Measurements from ENCODE around the gene HIVEP3.

DNA sequence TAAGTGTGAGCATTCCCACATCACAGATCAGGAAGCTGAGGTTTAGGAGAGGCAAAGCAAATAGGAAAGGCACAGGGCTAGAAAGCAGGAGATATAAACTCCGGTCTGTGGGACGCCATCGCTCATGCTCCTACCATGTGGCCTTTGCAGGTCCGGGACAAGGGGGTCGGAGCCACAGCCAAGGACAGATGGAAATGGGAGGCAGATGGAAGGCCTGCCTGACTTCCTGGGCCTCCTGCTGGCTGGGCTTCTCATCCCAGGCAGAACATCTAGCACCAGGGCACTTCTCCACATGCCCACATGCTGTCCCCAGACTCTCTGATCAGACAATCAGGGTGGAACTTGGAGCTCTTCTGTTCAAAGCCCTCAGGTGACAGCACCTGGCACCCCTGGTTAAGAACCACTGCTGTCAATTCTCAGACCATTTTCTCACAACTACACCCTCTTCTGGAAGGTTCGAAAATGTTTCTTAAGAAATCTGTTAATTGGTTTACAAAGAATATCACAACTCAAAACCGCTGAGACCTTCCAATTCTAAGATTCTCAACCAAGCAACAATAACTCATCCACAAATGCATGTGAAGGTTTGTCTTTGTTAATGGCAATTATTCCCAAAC lies 260.9 kb downstream of the HIVEP3 start:
- TF ChIP-seq POLR2A (IDR thresholded peaks at IDR 0.05; ENCODE audit: low read depth, low read length) (no peak), POLR2AphosphoS5 (IDR thresholded peaks at IDR 0.05; ENCODE audit: low read depth, low read length) (no peak)

All from GM12891 (cell line).